ENCODE results near the gene MXD1. TPM values are rescaled to one million over a fixed set of nuclear protein-coding genes. Genes with fewer than 3 reads are reported as not detected.
A peak's percentile ranks its signal among the peaks of the same experiment; 100 is the strongest.

Gene MXD1
- total RNA-seq, 1 experiment from 2014 or later = 3.7 TPM

DNA sequence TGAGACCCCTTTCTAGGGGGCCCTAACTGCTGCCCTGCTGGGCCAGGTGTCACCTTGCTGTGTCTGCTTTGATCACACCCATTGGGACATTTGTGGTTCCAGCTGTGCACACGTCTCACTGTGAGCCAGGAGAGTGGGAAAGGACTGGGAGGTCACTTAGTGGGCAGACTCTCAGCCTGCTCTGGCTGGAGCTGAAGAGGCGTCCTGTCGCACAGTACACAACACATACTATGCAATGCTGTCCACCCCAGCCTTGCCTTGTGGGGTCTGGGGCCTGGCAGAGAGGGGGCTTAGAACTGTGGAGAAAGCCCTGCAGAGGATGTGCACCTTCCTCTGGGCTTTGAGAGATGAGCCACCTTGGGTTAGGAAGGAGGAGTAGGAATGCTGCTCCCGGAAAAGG is 71.8 kb downstream of the MXD1 start:
- Histone ChIP-seq H4K8ac (replicated peaks; ENCODE audit: insufficient read length, low read depth, low read length) (no peak overlapping the region), H4K5ac (ENCODE audit: insufficient read length, low read depth, low read length) (no peak overlapping the region), H3K4ac (ENCODE audit: low read depth, low read length) (no peak overlapping the region), H2BK5ac (ENCODE audit: insufficient read length, low read length) (no peak overlapping the region), H3K4me2 (ENCODE audit: insufficient read depth, insufficient read length, low read length) (no peak overlapping the region), H2BK20ac (ENCODE audit: low read depth, low read length, poor library complexity, severe bottlenecking) (no peak overlapping the region), H2BK120ac (ENCODE audit: low read depth, low read length, poor library complexity, severe bottlenecking) (no peak overlapping the region), H3K27ac (ENCODE audit: insufficient read length, low read depth, low read length) (no peak overlapping the region), H3K56ac (ENCODE audit: insufficient read length, low read depth, low read length) (no peak overlapping the region), H3K9ac (ENCODE audit: extremely low read depth, insufficient read length, low read length) (no peak overlapping the region), H3K23ac (ENCODE audit: insufficient read length, low read depth, low read length) (no peak overlapping the region), H2AK5ac (ENCODE audit: insufficient read length, low read length) (no peak overlapping the region), H3K14ac (ENCODE audit: insufficient read depth, low read length) (no peak overlapping the region; the same call in 1 of the 2 replicates), H3T11ph (ENCODE audit: low read length) (no peak overlapping the region), H3K4me1 (ENCODE audit: insufficient read depth, low read length) (no peaks in the 10 kb centered on the region), H3K79me2 (ENCODE audit: insufficient read depth, low read length) (no peaks in the 10 kb centered on the region), H4K91ac (ENCODE audit: insufficient read length, low read depth, low read length) (no peak overlapping the region), H4K20me1 (ENCODE audit: control insufficient read depth, insufficient read depth, insufficient read length) (no peaks in the 10 kb centered on the region), H2AFZ (ENCODE audit: low read length) (no peak overlapping the region), H2BK12ac (ENCODE audit: insufficient read length, low read depth, low read length) (no peak overlapping the region), H3K23me2 (ENCODE audit: insufficient read length, low read depth, low read length, poor library complexity, severe bottlenecking) (no peaks in the 10 kb centered on the region), H2BK15ac (ENCODE audit: low read depth, low read length) (no peak overlapping the region), H3K9me3 (ENCODE audit: control insufficient read depth, low read depth, low read length) (no peaks in the 10 kb centered on the region), H3K79me1 (ENCODE audit: insufficient read depth, low read depth, low read length, poor library complexity, severe bottlenecking) (no peaks in the 10 kb centered on the region), H3K27me3 (ENCODE audit: insufficient read depth, low read length) (no peaks in the 10 kb centered on the region), H3K18ac (ENCODE audit: insufficient read length, low read depth, low read length) (no peak overlapping the region)
- no peaks in the 10 kb centered on the region for H3K9me3 Mint-ChIP-seq
- H3K36me3 Mint-ChIP-seq (ENCODE audit: insufficient read depth in 1 of 3, low read depth in 3 of 3) = no peaks in the 10 kb centered on the region
- no peaks in the 10 kb centered on the region for H3K4me1 Mint-ChIP-seq
- TF ChIP-seq, protein P1, sequence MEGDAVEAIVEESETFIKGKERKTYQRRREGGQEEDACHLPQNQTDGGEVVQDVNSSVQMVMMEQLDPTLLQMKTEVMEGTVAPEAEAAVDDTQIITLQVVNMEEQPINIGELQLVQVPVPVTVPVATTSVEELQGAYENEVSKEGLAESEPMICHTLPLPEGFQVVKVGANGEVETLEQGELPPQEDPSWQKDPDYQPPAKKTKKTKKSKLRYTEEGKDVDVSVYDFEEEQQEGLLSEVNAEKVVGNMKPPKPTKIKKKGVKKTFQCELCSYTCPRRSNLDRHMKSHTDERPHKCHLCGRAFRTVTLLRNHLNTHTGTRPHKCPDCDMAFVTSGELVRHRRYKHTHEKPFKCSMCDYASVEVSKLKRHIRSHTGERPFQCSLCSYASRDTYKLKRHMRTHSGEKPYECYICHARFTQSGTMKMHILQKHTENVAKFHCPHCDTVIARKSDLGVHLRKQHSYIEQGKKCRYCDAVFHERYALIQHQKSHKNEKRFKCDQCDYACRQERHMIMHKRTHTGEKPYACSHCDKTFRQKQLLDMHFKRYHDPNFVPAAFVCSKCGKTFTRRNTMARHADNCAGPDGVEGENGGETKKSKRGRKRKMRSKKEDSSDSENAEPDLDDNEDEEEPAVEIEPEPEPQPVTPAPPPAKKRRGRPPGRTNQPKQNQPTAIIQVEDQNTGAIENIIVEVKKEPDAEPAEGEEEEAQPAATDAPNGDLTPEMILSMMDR (conservative IDR thresholded peaks at IDR 0.05) = no peak
- peak overlapping the region in 1 of 3 experiments; percentile 49; a peak in 1 of 7 replicates for H3K27ac Mint-ChIP-seq
- no CpG with 5 or more reads among the region's 4 CpGs for WGBS (ENCODE audit: extremely low coverage, insufficient read length, low lambda C conversion rate)
- DNase-seq = no peak
- H3K4me3 Mint-ChIP-seq = no peak overlapping the region
- peaks cover 1% of the 10 kb centered on the region for H3K27me3 Mint-ChIP-seq (ENCODE audit: low read depth)

All from H9 (cell line).